Activated CD8-positive, alpha-beta T cell treated with anti-CD3 and anti-CD28 coated beads for 36 hours (primary cell): ENCODE results near the gene ABCB11. TPM values are rescaled to one million over a fixed set of nuclear protein-coding genes. Genes with fewer than 3 reads are reported as not detected.

Experiments
- ATAC-seq: fragments of 200-7000 bp; cut with Tn5 transposase; one replicate; pipeline ENCODE4 v1.10.0; 2021; ENCODE audit warnings: mild to moderate bottlenecking, moderate library complexity
- CTCF ChIA-PET: fragments of 350-600 bp; sonication (Branson Sonifier 250); formaldehyde crosslinking; loops from one replicate; lab custom pipeline; 2021; ENCODE audit warnings: antibody characterized with exemption; lab: Charles Lee
- POLR2A ChIA-PET: fragments of 350-600 bp; sonication (Branson Sonifier 250); formaldehyde crosslinking; loops from one replicate; lab custom pipeline; 2021; ENCODE audit warnings: antibody characterized with exemption; lab: Charles Lee
- DNase-seq: peaks from one replicate; pipeline ENCODE4 v3.0.0-alpha.2; 2020
- H3K27ac Mint-ChIP-seq: one replicate; pipeline ENCODE4 v1.8.0; 2021; ENCODE audit warnings: mild to moderate bottlenecking, mixed read lengths
- H3K27me3 Mint-ChIP-seq: one replicate; pipeline ENCODE4 v1.8.0; 2021; ENCODE audit warnings: mixed read lengths
- H3K36me3 Mint-ChIP-seq: one replicate; pipeline ENCODE4 v1.8.0; 2021; ENCODE audit warnings: low read depth, mixed read lengths
- H3K4me1 Mint-ChIP-seq: one replicate; pipeline ENCODE4 v1.8.0; 2021; ENCODE audit warnings: low read depth, mixed read lengths
- H3K4me3 Mint-ChIP-seq: one replicate; pipeline ENCODE4 v1.8.0; 2021; ENCODE audit warnings: mild to moderate bottlenecking, moderate library complexity, mixed read lengths
- H3K9me3 Mint-ChIP-seq: one replicate; pipeline ENCODE4 v1.8.0; 2021; ENCODE audit warnings: mixed read lengths
- intact Hi-C: fragments of 100-400 bp; cut with micrococcal nuclease; formaldehyde crosslinking; loops from one replicate; pipeline ENCODE4 v1.10.0; 2022
- total RNA-seq, 2 experiments: library from RNA; stranded (reverse); gene quantifications; one replicate each; pipeline ENCODE4 v1.2.3, GENCODE V29; 2021
- TF ChIP-seq, protein P1 (sequence below): fragments of 200-600 bp; IDR thresholded peaks from one replicate; pipeline ENCODE4 v1.8.0; 2022; ENCODE audit warnings: antibody characterized with exemption, mild to moderate bottlenecking

The ABCB11 gene
- total RNA-seq, 2 experiments from 2014 or later = not detected

DNA sequence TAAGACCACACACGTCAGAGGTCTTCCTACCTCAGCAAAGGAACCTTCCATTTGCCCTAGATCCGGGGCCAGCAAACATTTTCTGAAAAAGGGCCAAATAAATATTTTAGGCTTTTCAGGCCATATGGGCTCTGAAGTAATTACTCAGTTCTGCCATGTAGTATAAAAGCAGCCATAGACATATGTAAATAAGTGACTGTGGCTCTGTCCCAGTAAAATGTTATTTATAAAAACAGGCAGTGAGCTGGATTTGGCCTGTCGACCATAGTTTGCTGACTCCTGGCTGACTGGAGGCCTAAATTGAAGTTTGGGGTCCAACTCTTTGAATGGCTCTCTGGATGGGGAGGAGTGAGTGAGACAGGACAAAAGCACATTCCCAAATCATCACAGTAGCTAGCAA is 49.5 kb downstream of the ABCB11 start:
- H3K4me3 Mint-ChIP-seq = no peak overlapping the region
- DNase-seq (no peak), ATAC-seq (no peak)
- no peak overlapping the region for H3K27ac Mint-ChIP-seq
- ChIA-PET POLR2A (interaction anchor here (0.6 kb wide), 1 partner anchor 10 kb away, joined by 3 read pairs; no protein-coding TSS in a partner anchor), CTCF (no interaction called here)
- no peaks in the 10 kb centered on the region for H3K4me1 Mint-ChIP-seq
- TF ChIP-seq, protein P1, sequence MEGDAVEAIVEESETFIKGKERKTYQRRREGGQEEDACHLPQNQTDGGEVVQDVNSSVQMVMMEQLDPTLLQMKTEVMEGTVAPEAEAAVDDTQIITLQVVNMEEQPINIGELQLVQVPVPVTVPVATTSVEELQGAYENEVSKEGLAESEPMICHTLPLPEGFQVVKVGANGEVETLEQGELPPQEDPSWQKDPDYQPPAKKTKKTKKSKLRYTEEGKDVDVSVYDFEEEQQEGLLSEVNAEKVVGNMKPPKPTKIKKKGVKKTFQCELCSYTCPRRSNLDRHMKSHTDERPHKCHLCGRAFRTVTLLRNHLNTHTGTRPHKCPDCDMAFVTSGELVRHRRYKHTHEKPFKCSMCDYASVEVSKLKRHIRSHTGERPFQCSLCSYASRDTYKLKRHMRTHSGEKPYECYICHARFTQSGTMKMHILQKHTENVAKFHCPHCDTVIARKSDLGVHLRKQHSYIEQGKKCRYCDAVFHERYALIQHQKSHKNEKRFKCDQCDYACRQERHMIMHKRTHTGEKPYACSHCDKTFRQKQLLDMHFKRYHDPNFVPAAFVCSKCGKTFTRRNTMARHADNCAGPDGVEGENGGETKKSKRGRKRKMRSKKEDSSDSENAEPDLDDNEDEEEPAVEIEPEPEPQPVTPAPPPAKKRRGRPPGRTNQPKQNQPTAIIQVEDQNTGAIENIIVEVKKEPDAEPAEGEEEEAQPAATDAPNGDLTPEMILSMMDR = no peak
- intact Hi-C loops = no loop called here
- H3K27me3 Mint-ChIP-seq = no peaks in the 10 kb centered on the region
- H3K36me3 Mint-ChIP-seq = no peaks in the 10 kb centered on the region
- no peaks in the 10 kb centered on the region for H3K9me3 Mint-ChIP-seq

DNA sequence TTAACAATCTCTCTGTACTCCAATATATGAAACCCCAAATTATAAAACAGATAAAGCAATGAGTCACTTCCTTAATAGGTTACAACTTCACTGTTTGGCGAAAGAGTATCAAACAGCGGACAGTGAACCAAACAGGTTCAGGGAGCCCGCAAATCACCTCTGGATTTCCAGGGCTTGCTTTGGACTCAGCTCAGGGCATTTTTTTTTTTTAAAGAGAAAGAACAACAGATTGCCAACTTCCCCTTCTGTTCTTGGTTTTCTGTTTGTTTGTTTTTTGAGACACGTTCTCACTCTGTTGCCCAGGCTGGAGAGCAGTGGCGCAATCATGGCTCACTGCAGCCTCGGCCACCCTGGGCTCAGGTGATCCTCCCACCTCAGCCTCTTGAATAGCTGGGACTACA is 52.7 kb downstream of the ABCB11 start:
- ChIA-PET CTCF (interaction anchor here (1.1 to 1.6 kb wide), 2 partner anchors 153 to 165 kb away, joined by 3 to 5 read pairs; no protein-coding TSS in a partner anchor), POLR2A (no interaction called here)
- Mint-ChIP-seq H3K27ac (no peak overlapping the region), H3K36me3 (no peaks in the 10 kb centered on the region), H3K27me3 (no peaks in the 10 kb centered on the region), H3K9me3 (no peaks in the 10 kb centered on the region), H3K4me3 (no peak overlapping the region), H3K4me1 (no peaks in the 10 kb centered on the region)
- TF ChIP-seq, protein P1 = no peak
- no peak for ATAC-seq
- intact Hi-C loops = loop anchor here (10.0 kb wide), 1 partner anchor 496 kb away; the partner anchor contains the start of gene BBS5
- DNase-seq = no peak

DNA sequence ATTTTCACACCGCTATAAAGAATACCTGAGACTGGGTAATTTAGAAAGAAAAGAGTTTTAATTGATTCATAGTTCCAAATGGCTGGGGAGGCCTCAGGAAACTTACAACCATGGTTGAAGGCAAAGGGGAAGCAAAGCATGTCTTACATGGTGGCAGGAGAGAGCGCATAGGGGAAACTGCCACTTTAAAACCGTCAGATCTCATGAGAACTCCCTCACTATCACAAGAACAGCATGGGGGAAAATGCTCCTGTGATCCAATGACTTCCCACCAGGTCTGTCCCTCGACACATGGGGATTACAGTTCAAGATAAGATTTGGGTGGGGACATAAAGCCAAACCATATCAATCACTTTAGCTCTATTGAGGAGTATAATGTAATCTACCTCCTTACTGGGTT is 53.5 kb downstream of the ABCB11 start:
- intact Hi-C loops = loop anchor here (10.0 kb wide), 1 partner anchor 497 kb away; the partner anchor contains the start of gene BBS5
- ChIA-PET POLR2A (no interaction called here), CTCF (no interaction called here)

DNA sequence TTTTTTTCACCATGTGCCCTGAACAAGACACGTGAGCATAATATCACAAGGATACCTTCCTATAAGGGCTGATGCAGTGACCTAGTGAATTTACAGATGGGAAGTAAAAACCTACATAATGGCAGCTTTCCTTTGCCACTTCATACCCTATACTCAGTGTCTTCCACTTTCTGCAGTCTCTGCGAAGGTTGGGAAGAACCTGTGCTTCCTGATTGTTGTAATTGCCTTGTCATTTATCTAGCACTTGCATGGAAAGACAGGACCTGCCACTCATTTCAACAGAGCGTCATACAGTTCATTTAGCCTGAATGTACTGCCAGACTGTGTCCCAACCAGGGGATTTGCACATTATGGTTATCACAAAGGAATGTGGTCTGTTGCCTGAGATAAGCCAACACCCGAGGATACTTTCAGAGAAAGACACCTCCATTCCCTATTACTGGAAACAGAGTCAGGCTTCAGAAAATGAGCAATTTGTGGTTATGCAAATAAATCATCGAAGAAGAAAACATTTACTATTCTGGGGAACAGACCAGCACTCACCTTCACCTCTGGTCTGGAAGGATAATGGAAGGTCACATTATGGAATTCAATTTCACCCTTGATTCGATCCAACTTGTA is 55.0 kb downstream of the ABCB11 start:
- no peak overlapping the region for H3K4me3 Mint-ChIP-seq
- no peaks in the 10 kb centered on the region for H3K36me3 Mint-ChIP-seq
- TF ChIP-seq, protein P1 = no peak
- DNase-seq (peak; percentile 7), ATAC-seq (peak; percentile 50)
- CTCF ChIA-PET = no interaction called here
- H3K4me1 Mint-ChIP-seq = no peaks in the 10 kb centered on the region
- no peak overlapping the region for H3K27ac Mint-ChIP-seq
- POLR2A ChIA-PET = interaction anchor here (1.0 kb wide), 1 partner anchor 12 kb away, joined by 3 read pairs; no protein-coding TSS in a partner anchor
- H3K27me3 Mint-ChIP-seq = no peaks in the 10 kb centered on the region
- no peaks in the 10 kb centered on the region for H3K9me3 Mint-ChIP-seq
- intact Hi-C loops = loop anchor here (10.0 kb wide), 1 partner anchor 499 kb away; the partner anchor contains the start of gene BBS5

More for the DNA sequence above, 53.5 kb downstream of the ABCB11 start:
- TF ChIP-seq, protein P1 = no peak
- no peak for ATAC-seq
- Mint-ChIP-seq H3K4me1 (no peaks in the 10 kb centered on the region), H3K27me3 (no peaks in the 10 kb centered on the region), H3K36me3 (no peaks in the 10 kb centered on the region), H3K9me3 (no peaks in the 10 kb centered on the region), H3K27ac (no peak overlapping the region), H3K4me3 (no peak overlapping the region)
- no peak for DNase-seq

DNA sequence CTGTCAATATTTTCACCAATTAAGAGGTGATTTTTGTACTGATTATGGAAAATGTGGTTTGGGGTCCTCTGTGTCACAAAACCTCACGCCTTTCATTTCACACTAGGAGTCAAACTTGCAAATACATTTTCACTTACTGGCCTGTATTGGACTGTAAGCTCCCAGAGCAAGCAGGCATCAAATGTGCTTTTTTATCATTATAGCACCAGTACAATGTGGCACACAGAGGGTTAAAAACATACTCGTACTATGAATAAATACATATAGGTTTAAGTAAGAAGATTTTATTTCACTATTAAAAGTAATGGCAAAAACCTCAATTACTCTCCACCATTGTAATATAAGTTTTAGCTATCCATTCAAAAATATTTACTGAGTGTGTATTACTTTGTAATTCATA is 56.7 kb downstream of the ABCB11 start:
- H3K27me3 Mint-ChIP-seq = no peaks in the 10 kb centered on the region
- intact Hi-C loops = loop anchor here (10.0 kb wide), 1 partner anchor 500 kb away; the partner anchor contains the start of gene BBS5
- no peaks in the 10 kb centered on the region for H3K9me3 Mint-ChIP-seq
- ATAC-seq (peak; percentile 42), DNase-seq (peak; percentile 5)
- no peaks in the 10 kb centered on the region for H3K36me3 Mint-ChIP-seq
- no peak overlapping the region for H3K4me3 Mint-ChIP-seq
- POLR2A ChIA-PET = no interaction called here
- H3K27ac Mint-ChIP-seq = no peak overlapping the region
- CTCF ChIA-PET = interaction anchor here (1.2 kb wide), 1 partner anchor 135 kb away, joined by 4 read pairs; no protein-coding TSS in a partner anchor
- H3K4me1 Mint-ChIP-seq = no peaks in the 10 kb centered on the region
- TF ChIP-seq, protein P1 = no peak
